Measurements from ENCODE around the gene DIS3L2.

The DIS3L2 gene

DNA sequence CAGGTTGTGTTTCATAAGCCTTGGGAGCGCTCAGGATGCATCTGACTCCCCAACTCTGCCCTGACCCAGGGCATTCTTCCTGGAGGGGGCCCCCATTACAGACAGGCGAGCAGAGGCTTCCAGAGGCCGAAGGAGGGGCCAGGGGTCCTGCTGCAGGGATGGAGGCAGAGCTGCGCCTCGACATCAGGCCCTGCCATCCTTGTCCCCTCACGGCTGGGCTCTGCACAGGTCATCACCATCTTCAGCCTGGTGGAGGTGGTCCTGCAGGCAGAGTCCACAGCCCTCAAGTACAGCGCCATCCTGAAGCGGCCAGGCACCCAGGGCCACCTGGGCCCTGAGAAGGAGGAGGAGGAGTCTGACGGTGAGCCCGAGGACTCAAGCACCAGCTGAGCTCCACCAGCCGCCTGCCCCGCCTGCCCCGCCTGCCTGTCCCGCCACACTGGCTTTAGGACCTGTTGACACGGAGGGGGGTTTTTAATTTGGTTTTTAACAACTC lies 374.8 kb downstream of the DIS3L2 start:
- TF ChIP-seq, protein P1, sequence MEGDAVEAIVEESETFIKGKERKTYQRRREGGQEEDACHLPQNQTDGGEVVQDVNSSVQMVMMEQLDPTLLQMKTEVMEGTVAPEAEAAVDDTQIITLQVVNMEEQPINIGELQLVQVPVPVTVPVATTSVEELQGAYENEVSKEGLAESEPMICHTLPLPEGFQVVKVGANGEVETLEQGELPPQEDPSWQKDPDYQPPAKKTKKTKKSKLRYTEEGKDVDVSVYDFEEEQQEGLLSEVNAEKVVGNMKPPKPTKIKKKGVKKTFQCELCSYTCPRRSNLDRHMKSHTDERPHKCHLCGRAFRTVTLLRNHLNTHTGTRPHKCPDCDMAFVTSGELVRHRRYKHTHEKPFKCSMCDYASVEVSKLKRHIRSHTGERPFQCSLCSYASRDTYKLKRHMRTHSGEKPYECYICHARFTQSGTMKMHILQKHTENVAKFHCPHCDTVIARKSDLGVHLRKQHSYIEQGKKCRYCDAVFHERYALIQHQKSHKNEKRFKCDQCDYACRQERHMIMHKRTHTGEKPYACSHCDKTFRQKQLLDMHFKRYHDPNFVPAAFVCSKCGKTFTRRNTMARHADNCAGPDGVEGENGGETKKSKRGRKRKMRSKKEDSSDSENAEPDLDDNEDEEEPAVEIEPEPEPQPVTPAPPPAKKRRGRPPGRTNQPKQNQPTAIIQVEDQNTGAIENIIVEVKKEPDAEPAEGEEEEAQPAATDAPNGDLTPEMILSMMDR (IDR thresholded peaks at IDR 0.05) = no peak

DNA sequence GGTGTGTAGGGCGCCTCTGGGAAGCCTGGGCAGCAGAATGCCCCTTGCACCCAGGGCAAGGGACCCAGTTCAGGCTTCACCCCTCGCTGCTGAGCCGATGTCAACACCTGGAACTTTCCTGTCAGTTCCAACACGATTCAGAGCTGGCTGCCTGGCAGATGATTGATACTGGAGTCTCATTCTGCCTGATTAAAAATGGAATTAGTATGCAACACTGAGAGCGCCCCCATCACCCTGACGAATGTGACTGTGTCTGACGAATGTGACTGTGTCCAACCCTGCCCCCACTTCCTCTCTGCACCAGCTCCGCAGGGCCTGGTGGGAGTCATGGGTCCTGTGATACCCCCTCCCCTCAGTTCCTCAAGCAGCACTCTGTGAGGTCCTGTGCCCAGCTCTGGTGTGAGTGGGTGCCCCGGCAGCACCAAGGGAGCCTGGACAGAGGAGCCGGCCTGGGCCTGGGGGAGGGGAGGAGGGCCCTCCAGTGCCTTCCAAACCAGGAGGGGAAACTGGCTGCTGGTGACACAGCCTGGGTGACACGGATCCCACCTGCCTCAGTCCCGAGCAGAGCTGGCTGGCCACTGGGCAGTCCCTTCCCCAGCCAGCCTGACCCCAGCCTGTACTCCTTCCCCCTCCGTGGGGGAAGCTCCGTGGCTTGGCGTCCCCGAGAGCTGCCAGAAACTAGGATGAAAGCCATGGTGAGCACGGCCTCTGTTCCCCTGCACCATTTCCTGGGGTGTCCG lies 375.6 kb downstream of the DIS3L2 start:
- TF ChIP-seq, protein P1 (IDR thresholded peaks at IDR 0.05) = no peak

DNA sequence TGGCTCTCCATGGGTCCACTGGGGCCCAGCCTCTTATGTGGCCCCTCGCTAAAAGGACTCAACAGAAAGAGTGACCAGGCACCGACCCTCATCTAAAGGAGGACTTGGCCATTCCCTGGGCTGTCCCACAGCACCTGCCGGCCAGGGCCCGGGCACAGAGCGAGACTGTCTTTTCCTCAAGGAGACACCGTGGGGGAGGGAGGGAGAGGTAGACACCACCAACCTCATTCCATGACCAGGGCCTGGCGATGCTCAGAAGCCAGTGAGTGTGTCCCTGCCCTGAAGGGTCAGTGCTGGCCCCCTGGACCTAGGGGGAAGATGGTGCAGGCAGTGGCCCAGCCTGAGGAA lies 377.2 kb downstream of the DIS3L2 start:
- TF ChIP-seq, protein P1 (IDR thresholded peaks at IDR 0.05) = no peak

DNA sequence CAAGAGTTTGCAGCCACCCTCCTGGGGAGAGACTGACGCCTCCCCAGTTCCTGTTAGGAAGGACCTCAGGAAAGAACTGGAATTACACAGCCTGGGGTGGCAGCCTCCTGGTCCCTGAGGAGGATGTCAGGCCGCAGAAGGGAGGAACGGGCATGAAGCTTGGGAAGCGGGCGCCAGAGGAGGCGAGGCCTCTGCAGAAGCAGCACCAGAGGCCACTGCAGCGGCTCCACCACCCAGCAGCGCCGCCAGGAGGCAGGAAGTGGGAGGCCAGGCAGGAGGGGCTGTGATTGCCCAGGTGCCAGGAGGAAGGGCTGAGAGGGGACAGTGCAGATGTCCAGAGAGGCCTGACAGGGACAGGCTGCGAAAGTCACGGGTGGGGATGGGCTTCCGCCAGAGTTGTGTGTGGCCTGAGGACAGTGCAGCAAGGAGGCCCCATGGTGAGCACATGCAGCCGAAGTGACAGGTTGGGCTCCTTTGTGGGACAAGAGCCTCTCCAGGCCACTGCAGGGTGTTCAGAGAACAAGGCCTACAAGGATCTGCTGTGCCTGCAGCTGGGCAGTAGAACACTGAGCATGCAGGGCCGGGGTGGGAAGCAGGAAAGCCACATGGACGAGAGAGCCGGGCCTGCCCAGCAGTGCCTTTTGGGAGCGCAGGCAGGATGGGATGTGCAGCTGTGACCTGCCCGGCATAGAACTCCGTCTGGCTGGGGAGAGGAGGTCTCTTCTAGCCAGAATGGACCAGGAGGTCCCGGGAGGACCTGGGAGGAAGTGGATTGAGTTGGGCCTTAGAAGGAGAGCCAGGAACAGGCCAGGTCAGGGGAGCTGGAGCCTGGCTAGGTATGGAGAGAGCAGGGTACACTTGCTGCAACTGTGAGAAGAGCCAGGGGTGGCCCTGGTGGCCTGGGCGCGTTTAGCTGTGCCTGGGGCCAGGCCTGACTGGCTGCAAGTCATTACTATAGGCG lies 377.9 kb downstream of the DIS3L2 start:
- TF ChIP-seq, protein P1 (IDR thresholded peaks at IDR 0.05) = no peak

DNA sequence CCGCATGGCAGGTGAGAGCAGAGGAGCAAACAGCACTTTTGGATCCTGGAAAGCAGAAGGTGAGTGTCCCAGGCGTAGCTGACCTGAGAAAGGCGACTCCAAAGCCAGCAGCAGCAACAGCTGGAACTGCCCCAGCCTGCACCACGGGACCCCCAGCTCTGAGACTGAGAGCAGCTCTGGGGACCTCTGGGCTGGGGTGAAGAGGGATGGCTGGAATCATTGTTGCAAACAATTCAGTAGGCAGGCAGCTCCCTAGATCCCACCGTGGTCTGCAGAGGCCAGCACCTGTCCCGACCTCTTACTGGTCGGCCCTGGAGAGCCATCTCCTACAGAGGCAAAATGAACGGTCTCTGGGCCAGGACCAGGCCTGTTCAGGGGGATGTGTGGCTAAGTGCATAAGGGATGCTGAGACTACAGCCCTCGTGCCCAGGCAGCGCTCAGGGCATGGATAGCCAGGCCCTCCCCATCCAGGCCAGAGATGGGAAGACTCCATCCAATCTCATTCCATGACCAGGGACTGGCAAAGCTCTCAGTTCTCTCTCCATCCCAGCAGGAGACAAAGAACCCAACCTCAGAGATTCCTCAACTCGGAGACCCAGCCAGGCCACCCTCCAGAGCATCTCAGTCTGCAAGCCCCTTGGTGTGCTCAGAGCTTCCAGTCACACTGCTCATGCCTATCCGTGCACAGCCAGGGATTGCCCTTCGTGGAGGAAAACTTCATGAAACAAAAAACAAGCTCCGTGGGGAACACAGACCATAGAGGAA lies 378.8 kb downstream of the DIS3L2 start:
- TF ChIP-seq, protein P1 (IDR thresholded peaks at IDR 0.05) = no peak

DNA sequence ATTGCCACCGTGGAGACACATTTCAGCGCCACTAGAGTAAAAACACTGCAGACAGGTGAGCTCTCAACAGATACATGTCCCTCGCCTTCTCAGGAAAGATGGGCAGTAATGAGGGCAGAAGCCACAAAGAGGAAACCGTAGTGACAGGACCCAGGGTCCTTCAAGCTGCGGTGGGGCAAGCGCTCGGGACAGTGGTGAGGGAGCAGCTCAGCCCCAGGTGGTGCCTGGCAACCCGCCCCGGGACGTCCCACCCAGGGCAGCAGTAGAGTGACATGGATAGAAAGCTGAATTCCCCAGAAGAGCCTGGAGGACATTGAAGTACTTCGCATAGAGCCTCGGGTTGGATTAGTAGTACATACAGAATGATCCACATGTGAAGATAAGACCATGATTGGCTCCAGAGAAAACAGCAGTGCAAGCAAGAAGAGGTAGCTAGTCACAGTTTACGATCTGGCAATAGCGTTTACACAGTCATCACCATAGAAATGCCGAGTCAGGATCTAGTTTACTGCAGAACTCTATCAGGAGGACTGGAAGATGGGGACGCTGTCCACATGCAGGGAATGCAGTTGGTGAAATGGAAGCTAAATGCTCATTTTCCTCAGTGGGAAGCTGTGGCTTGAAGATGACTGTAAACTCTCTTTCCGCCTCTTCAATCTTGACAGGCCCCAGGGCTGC lies 379.7 kb downstream of the DIS3L2 start:
- TF ChIP-seq, protein P1 (IDR thresholded peaks at IDR 0.05) = no peak

DNA sequence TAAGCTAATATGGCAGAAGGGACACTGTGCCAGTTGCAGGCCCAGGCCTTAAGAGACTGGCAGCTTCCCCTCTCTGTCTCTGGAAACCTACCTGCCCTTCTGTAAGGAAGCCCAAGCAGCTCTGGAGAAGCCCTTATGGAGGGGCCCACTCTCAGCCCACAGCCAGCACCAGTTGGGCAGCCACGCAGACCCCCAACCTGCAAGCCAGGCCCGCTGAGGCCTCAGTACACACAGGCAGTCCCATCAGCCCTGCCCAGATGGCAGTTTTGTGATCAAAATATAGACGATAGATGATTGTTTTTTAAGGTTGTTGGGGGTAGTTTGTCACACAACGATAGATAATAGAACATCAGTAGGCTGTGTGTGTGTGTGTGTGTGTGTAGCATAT lies 380.2 kb downstream of the DIS3L2 start:
- TF ChIP-seq, protein P1 (IDR thresholded peaks at IDR 0.05) = no peak
